Right cardiac atrium (tissue), 5 donors: ENCODE measurements around the gene FAM50A. TPM values are rescaled to one million over a fixed set of nuclear protein-coding genes. Genes with fewer than 3 reads are reported as not detected.

Source experiments
- ATAC-seq, 2 donors: fragments of 200-7000 bp; cut with Tn5 transposase; one replicate each; pipeline versions ENCODE4 v1.8.0 to v1.9.1; 2020; ENCODE audit warnings: moderate library complexity in 2 of 2, mild to moderate bottlenecking in 1 of 2
- DNase-seq, 3 donors: peaks; one replicate each; pipeline ENCODE4 v3.0.0-alpha.2; 2020
- H3K27ac ChIP-seq: one replicate; pipeline ENCODE4 v1.5.1; 2013; ENCODE audit warnings: mild to moderate bottlenecking, low read length, control low read depth, moderate library complexity
- H3K27me3 ChIP-seq: one replicate; pipeline ENCODE4 v1.6.1; 2013; ENCODE audit not compliant: control insufficient read depth, insufficient read depth
- H3K4me1 ChIP-seq: one replicate; pipeline ENCODE4 v1.6.1; 2013; ENCODE audit warnings: low read length; ENCODE audit not compliant: control insufficient read depth, insufficient read depth
- H3K4me3 ChIP-seq: one replicate; pipeline ENCODE4 v1.5.1; 2013; ENCODE audit warnings: low read length, control low read depth
- H3K9me3 ChIP-seq: one replicate; pipeline ENCODE4 v1.6.1; 2013; ENCODE audit warnings: low read length; ENCODE audit not compliant: control insufficient read depth
- WGBS: extraction: QIAGEN DNeasy Blood & Tissue Kit; methylation state at CpG from one replicate; pipeline ENCODE4 v1.1.7; 2013; 5-methylcytosine and 5-hydroxymethylcytosine counted together
- intact Hi-C, 4 donors: fragments of 100-400 bp; cut with DNase I; formaldehyde crosslinking; loops; one replicate each; pipeline versions ENCODE4 v1.11.0 to v1.14.0; 2022 to 2023
- polyA plus RNA-seq: library from polyadenylated mRNA; stranded (reverse); fragments of 200-250 nt; gene quantifications from one replicate; pipeline ENCODE4 v1.2.3, GENCODE V29; 2013
- total RNA-seq, 4 donors: library from RNA; stranded (reverse); fragmentation: NEBNext Ultra II Directional; extraction: Animal tissue kit (Norgen Biotek cat#: 25700); gene quantifications; one replicate each; pipeline ENCODE4 v1.2.1, GENCODE V29; 2021
- donor health status: healthy with polysubstance abuse.
- donor health status: DM: no; HTN: yes; CAD: no.
- donor health status: DM: no; HTN: no; CAD: no.
- donor health status: DM: no; HTN: yes; CAD: no; lungs with severe emphysema.
- donor health status: DM: yes; HTN: yes; CAD: no.

Gene FAM50A
- total and polyA plus RNA-seq, 5 donors, result 48.6 to 88.7 (median 53.3) TPM

GRCh38 chrX:154401918-154402621 is 41.9 kb upstream of the FAM50A start:
- DNase-seq, result no peak
- Histone ChIP-seq H3K27ac (no peak overlapping the region), H3K27me3 (no peaks in the 10 kb centered on the region), H3K4me3 (no peak overlapping the region), H3K9me3 (no peaks in the 10 kb centered on the region), H3K4me1 (peaks cover 2% of the 10 kb centered on the region)
- ATAC-seq, result no peak
- intact Hi-C loops, result loop anchor here in 1 of 4 donors (10.0 kb wide), 1 partner anchor 113 kb away; the partner anchor contains the start of gene FAM3A
- WGBS, result 53% methylated on average over 6 of the region's 6 CpGs

GRCh38 chrX:154402622-154403127 is 41.3 kb upstream of the FAM50A start:
- no peak for DNase-seq
- intact Hi-C loops, result loop anchor here in 1 of 4 donors (10.0 kb wide), 1 partner anchor 112 kb away; the partner anchor contains the start of gene FAM3A
- no peak for ATAC-seq
- H3K4me3 ChIP-seq, result no peak overlapping the region
- H3K27ac ChIP-seq, result no peak overlapping the region
- no peaks in the 10 kb centered on the region for H3K27me3 ChIP-seq
- 69% methylated on average over 19 of the region's 19 CpGs for WGBS
- H3K4me1 ChIP-seq, result peaks cover 2% of the 10 kb centered on the region
- H3K9me3 ChIP-seq, result no peaks in the 10 kb centered on the region

- Histone ChIP-seq H3K4me3 (no peak overlapping the region), H3K4me1 (peaks cover 2% of the 10 kb centered on the region), H3K27ac (no peak overlapping the region), H3K9me3 (no peaks in the 10 kb centered on the region), H3K27me3 (no peaks in the 10 kb centered on the region)
- DNase-seq (no peak), ATAC-seq (no peak)
- WGBS, result 83% methylated on average over 10 of the region's 10 CpGs
- intact Hi-C loops, result loop anchor here in 1 of 4 donors (10.0 kb wide), 1 partner anchor 112 kb away; the partner anchor contains the start of gene FAM3A
These were observed 40.7 kb upstream of the FAM50A start for GRCh38 chrX:154403192-154403591.

- H3K4me3 ChIP-seq, result no peak overlapping the region
- WGBS, result 91% methylated on average over 4 of the region's 4 CpGs
- peaks cover 2% of the 10 kb centered on the region for H3K4me1 ChIP-seq
- ATAC-seq, result no peak
- DNase-seq, result no peak
- H3K9me3 ChIP-seq, result no peaks in the 10 kb centered on the region
- intact Hi-C loops, result loop anchor here in 1 of 4 donors (10.0 kb wide), 1 partner anchor 111 kb away; the partner anchor contains the start of gene FAM3A
- no peak overlapping the region for H3K27ac ChIP-seq
- H3K27me3 ChIP-seq, result no peaks in the 10 kb centered on the region
These were observed 40.1 kb upstream of the FAM50A start for GRCh38 chrX:154403858-154404257.

- DNase-seq, result no peak
- 89% methylated on average over 16 of the region's 16 CpGs for WGBS
- intact Hi-C loops, result loop anchor here in 1 of 4 donors (10.0 kb wide), 1 partner anchor 110 kb away; the partner anchor contains the start of gene FAM3A
These were observed 39.2 kb upstream of the FAM50A start for GRCh38 chrX:154404625-154405192.

GRCh38 chrX:154408659-154409221 is 35.2 kb upstream of the FAM50A start:
- intact Hi-C loops, result loop anchor here in 1 of 4 donors (10.0 kb wide), 1 partner anchor 106 kb away; the partner anchor contains the start of gene FAM3A
- H3K27ac ChIP-seq, result peak overlapping the region; percentile 68

More at GRCh38 chrX:154404625-154405192, 39.2 kb upstream of the FAM50A start:
- Histone ChIP-seq H3K27me3 (no peaks in the 10 kb centered on the region), H3K4me1 (peaks cover 2% of the 10 kb centered on the region), H3K4me3 (no peak overlapping the region), H3K9me3 (no peaks in the 10 kb centered on the region), H3K27ac (no peak overlapping the region)
- ATAC-seq, result no peak

GRCh38 chrX:154409222-154409871 is 34.6 kb upstream of the FAM50A start, which contains the start of gene DNASE1L1:
DNASE1L1 (minus strand) TSS chrX:154409254; CDS start chrX:154405568, 3,686 bp downstream.
- Histone ChIP-seq H3K9me3 (no peaks in the 10 kb centered on the region), H3K4me1 (no peaks in the 10 kb centered on the region), H3K27ac (peak within 1 kb of the TSS; percentile 83), H3K27me3 (no peaks in the 10 kb centered on the region), H3K4me3 (peak within 1 kb of the TSS; percentile 37)
- 43% methylated on average over 24 of the region's 26 CpGs for WGBS
- intact Hi-C loops, result loop anchor here in 1 of 4 donors (10.0 kb wide), 1 partner anchor 105 kb away; the partner anchor contains the start of gene FAM3A
- peak; percentile 80 to 82 for ATAC-seq
- peak; percentile 86 to 93 (median 93) for DNase-seq

More at GRCh38 chrX:154408659-154409221, 35.2 kb upstream of the FAM50A start:
- Histone ChIP-seq H3K27me3 (no peaks in the 10 kb centered on the region), H3K9me3 (no peaks in the 10 kb centered on the region), H3K4me3 (peak overlapping the region; percentile 37), H3K4me1 (no peaks in the 10 kb centered on the region)
- WGBS, result 43% methylated on average over 10 of the region's 10 CpGs
- DNase-seq, result no peak
- no peak for ATAC-seq

GRCh38 chrX:154411981-154412340 is 32.0 kb upstream of the FAM50A start:
- intact Hi-C loops, result no loop called here
- Histone ChIP-seq H3K4me1 (no peaks in the 10 kb centered on the region), H3K27ac (peak overlapping the region; percentile 85), H3K27me3 (no peaks in the 10 kb centered on the region), H3K9me3 (no peaks in the 10 kb centered on the region), H3K4me3 (peak overlapping the region; percentile 70)
- under 1% methylated on average over 29 of the region's 29 CpGs for WGBS
- ATAC-seq (peak; percentile 75 to 76), DNase-seq (peak; percentile 72 to 88 (median 88))

- intact Hi-C loops, result no loop called here
- Histone ChIP-seq H3K27me3 (no peaks in the 10 kb centered on the region), H3K4me1 (no peaks in the 10 kb centered on the region), H3K9me3 (no peaks in the 10 kb centered on the region), H3K27ac (peak overlapping the region; percentile 85), H3K4me3 (peak overlapping the region; percentile 70)
- 29% methylated on average over 4 of the region's 4 CpGs for WGBS
- DNase-seq, result peak; percentile 61 to 69 (median 62)
- peak; percentile 30 to 73 for ATAC-seq
These were observed 31.5 kb upstream of the FAM50A start for GRCh38 chrX:154412468-154412867.

GRCh38 chrX:154413142-154413541 is 30.8 kb upstream of the FAM50A start:
- WGBS, result 83% methylated on average over 8 of the region's 8 CpGs
- no peak for DNase-seq
- H3K4me3 ChIP-seq, result no peak overlapping the region
- ATAC-seq, result no peak
- no peaks in the 10 kb centered on the region for H3K9me3 ChIP-seq
- H3K4me1 ChIP-seq, result no peaks in the 10 kb centered on the region
- peak overlapping the region; percentile 37 for H3K27ac ChIP-seq
- intact Hi-C loops, result no loop called here
- H3K27me3 ChIP-seq, result no peaks in the 10 kb centered on the region
